ENCODE data around the gene CLNK.
A peak's percentile ranks its signal among the peaks of the same experiment; 100 is the strongest.

The CLNK gene

GRCh38 chr4:10524196-10524833 is 160.3 kb downstream of the CLNK start:
- no peak for DNase-seq (ENCODE audit: low read depth in 2 of 2)

- DNase-seq (ENCODE audit: low read depth in 2 of 2), result no peak
These were observed 163.1 kb downstream of the CLNK start for GRCh38 chr4:10521424-10521823.

- no peak for DNase-seq (ENCODE audit: low read depth in 2 of 2)
These were observed 174.8 kb downstream of the CLNK start for GRCh38 chr4:10509733-10510132.

- DNase-seq (ENCODE audit: low read depth in 2 of 2), result no peak
These were observed 178.5 kb downstream of the CLNK start for GRCh38 chr4:10506077-10506476.

GRCh38 chr4:10504570-10505179 is 179.9 kb downstream of the CLNK start:
- DNase-seq (ENCODE audit: low read depth in 2 of 2), result no peak

- DNase-seq (ENCODE audit: low read depth in 2 of 2), result no peak
These were observed 181.9 kb downstream of the CLNK start for GRCh38 chr4:10502717-10503116.

- no peak for DNase-seq (ENCODE audit: low read depth in 2 of 2)
These were observed 183.8 kb downstream of the CLNK start for GRCh38 chr4:10500776-10501175.

GRCh38 chr4:10496200-10496599 is 188.4 kb downstream of the CLNK start:
- DNase-seq (ENCODE audit: low read depth in 2 of 2), result no peak

GRCh38 chr4:10495651-10496050 is 188.9 kb downstream of the CLNK start:
- DNase-seq (ENCODE audit: low read depth in 2 of 2), result no peak

GRCh38 chr4:10492464-10492863 is 192.1 kb downstream of the CLNK start:
- no peak for DNase-seq (ENCODE audit: low read depth in 2 of 2)

GRCh38 chr4:10491401-10491800 is 193.2 kb downstream of the CLNK start:
- DNase-seq (ENCODE audit: low read depth in 2 of 2), result no peak

- DNase-seq (ENCODE audit: low read depth in 2 of 2), result no peak
These were observed 193.6 kb downstream of the CLNK start for GRCh38 chr4:10490996-10491395.

- no peak for DNase-seq (ENCODE audit: low read depth in 2 of 2)
These were observed 201.7 kb downstream of the CLNK start for GRCh38 chr4:10482913-10483312.

GRCh38 chr4:10480616-10481015 is 204.0 kb downstream of the CLNK start:
- DNase-seq (ENCODE audit: low read depth in 2 of 2), result no peak

GRCh38 chr4:10478621-10479020 is 205.9 kb downstream of the CLNK start:
- DNase-seq (ENCODE audit: low read depth in 2 of 2), result no peak

GRCh38 chr4:10470505-10470904 is 214.1 kb downstream of the CLNK start:
- DNase-seq (ENCODE audit: low read depth in 2 of 2), result no peak

GRCh38 chr4:10466161-10466560 is 218.4 kb downstream of the CLNK start:
- DNase-seq (ENCODE audit: low read depth in 2 of 2), result no peak

- no peak for DNase-seq (ENCODE audit: low read depth in 2 of 2)
These were observed 221.7 kb downstream of the CLNK start for GRCh38 chr4:10462876-10463275.

- DNase-seq (ENCODE audit: low read depth in 2 of 2), result no peak
These were observed 222.6 kb downstream of the CLNK start for GRCh38 chr4:10461850-10462400.

GRCh38 chr4:10461091-10461849 is 223.3 kb downstream of the CLNK start:
- peak; percentile 54 to 62 for DNase-seq (ENCODE audit: low read depth in 2 of 2)

GRCh38 chr4:10460313-10461047 is 224.1 kb downstream of the CLNK start:
- DNase-seq (ENCODE audit: low read depth in 2 of 2), result no peak

GRCh38 chr4:10459305-10459704 is 225.3 kb downstream of the CLNK start:
- DNase-seq (ENCODE audit: low read depth in 2 of 2), result no peak
